ENCODE data around the gene SLC18A3. TPM values are rescaled to one million over a fixed set of nuclear protein-coding genes. Genes with fewer than 3 reads are reported as not detected.

The SLC18A3 gene
- polyA plus RNA-seq, 1 donor (not counting 4 experiments of a cell fraction or from before 2014, with no cell fraction given) = not detected

DNA sequence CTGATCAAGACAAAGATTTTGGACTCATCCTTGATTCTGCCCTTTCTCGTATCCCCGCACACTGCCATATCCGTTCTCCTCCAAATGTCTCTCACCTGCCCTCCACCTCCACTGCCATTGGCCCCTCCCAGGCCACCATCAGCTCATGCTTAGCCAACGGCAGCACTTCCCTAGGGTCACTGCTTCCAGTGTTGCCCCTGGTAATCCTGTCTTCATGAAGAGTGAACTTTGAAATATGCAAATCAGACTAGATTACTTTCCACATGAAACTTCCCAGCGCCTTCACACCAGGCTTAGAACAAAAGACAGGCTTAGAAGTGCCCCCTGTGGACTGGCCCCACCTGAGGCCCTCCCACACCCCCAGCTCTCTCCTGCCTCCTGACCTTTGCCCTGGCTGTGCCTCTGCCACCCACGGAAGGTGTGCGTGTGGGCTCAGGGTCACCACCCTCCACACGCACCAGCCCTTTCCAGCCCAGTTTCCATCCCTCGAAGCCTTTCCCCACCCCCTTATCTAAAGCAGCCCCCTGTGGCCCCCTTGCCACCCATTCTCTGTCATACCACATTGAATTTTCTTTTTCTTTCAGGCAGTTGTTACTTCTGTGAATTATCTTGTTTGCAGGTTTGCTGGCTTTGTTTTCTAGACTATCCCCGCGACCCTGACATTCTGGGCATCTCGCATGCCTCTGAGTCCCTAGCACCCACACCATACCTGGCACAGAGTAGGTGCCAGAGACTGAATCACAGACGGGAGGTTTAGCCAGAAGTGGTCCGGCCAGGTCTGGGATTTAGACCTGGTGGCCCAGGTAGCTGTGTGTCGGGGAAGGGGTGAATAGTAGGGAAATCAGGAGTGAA, 42.5 kb downstream of the SLC18A3 start:
- H3K9me1 ChIP-seq (ENCODE audit: control insufficient read depth, extremely low read depth, insufficient read depth, low read length) = no peaks in the 10 kb centered on the region
- no peaks in the 10 kb centered on the region for H3K79me2 ChIP-seq (ENCODE audit: control insufficient read depth, insufficient read depth, low read length)
- FAIRE-seq = no peak
- DNase-seq (ENCODE audit: low read depth, low spot score) = no peak
- no peak for TF ChIP-seq EZH2 (IDR thresholded peaks at IDR 0.05; ENCODE audit: low read length)
- TF ChIP-seq, protein P1, sequence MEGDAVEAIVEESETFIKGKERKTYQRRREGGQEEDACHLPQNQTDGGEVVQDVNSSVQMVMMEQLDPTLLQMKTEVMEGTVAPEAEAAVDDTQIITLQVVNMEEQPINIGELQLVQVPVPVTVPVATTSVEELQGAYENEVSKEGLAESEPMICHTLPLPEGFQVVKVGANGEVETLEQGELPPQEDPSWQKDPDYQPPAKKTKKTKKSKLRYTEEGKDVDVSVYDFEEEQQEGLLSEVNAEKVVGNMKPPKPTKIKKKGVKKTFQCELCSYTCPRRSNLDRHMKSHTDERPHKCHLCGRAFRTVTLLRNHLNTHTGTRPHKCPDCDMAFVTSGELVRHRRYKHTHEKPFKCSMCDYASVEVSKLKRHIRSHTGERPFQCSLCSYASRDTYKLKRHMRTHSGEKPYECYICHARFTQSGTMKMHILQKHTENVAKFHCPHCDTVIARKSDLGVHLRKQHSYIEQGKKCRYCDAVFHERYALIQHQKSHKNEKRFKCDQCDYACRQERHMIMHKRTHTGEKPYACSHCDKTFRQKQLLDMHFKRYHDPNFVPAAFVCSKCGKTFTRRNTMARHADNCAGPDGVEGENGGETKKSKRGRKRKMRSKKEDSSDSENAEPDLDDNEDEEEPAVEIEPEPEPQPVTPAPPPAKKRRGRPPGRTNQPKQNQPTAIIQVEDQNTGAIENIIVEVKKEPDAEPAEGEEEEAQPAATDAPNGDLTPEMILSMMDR (optimal IDR thresholded peaks at IDR 0.05 in 1 of 3, IDR thresholded peaks at IDR 0.05 in 1 of 3, conservative IDR thresholded peaks at IDR 0.05 in 1 of 3; ENCODE audit: extremely low read depth in 1 of 3, insufficient read depth in 2 of 3, low read length in 3 of 3) = no peak
- H3K27me3 ChIP-seq (ENCODE audit: control insufficient read depth, extremely low read depth, insufficient read depth, low read length) = no peaks in the 10 kb centered on the region
- H3K9me3 ChIP-seq (ENCODE audit: control insufficient read depth, low read depth, low read length) = no peaks in the 10 kb centered on the region
- H3K4me1 ChIP-seq (ENCODE audit: control insufficient read depth, extremely low read depth, insufficient read depth, low read length) = peaks cover 7% of the 10 kb centered on the region
- no peaks in the 10 kb centered on the region for H4K20me1 ChIP-seq (ENCODE audit: control insufficient read depth, extremely low read depth, insufficient read depth, low read length)
- dilution Hi-C loops (cut with MboI; ENCODE audit: extremely low pct_ligation_motif_present, low sequenced_read_pairs) = no loop called here
- no peak overlapping the region for H3K27ac ChIP-seq (ENCODE audit: control insufficient read depth, insufficient read depth, low read length)
- H3K36me3 ChIP-seq (ENCODE audit: control insufficient read depth in 2 of 2, extremely low read depth in 1 of 2, insufficient read depth in 2 of 2, low read length in 2 of 2) = no peaks in the 10 kb centered on the region
- no peak overlapping the region for H3K4me3 ChIP-seq (ENCODE audit: control insufficient read depth in 2 of 3, extremely low read depth in 1 of 3, insufficient read depth in 2 of 3, low read depth in 1 of 3, low read length in 3 of 3)
- H2AFZ ChIP-seq (ENCODE audit: control insufficient read depth, low read length) = no peak overlapping the region
- H3K9ac ChIP-seq (ENCODE audit: control insufficient read depth, extremely low read depth, insufficient read depth, low read length) = no peak overlapping the region
- H3K4me2 ChIP-seq (ENCODE audit: control insufficient read depth, extremely low read depth, insufficient read depth, low read depth, low read length) = no peak overlapping the region

DNA sequence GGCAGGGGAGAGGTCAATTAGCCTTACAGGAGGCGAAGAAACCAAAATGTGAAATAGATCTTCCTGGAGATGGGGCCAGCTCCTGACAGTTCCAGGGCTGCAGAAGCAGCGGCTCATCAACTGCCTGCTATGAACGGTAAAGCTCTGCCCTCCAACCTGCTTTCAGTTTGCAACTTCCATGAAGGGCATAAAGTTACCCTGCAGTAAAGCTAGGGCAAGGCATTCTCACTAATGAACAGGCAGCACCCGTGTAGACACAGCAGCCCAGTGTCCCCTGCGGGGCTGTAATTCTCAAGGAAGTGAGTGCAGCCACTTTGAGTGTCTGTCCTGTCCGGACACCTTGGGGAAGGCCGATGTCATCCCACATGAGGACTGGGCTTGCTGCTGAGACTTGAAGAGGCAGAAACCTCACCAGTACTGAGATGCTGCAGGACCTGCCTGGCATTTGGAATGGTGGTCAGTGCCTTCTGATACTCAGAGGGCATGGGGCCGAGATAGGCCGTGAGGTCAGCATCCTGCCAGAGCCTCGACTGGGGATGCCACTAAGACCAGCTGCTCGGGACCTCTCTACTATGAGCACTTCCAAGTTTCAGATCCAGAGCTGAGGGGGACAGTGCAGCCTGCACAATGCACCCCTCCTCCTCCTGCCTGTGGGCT, 43.3 kb downstream of the SLC18A3 start:
- H3K4me2 ChIP-seq (ENCODE audit: control insufficient read depth, extremely low read depth, insufficient read depth, low read depth, low read length) = no peak overlapping the region

More for the DNA sequence above, 43.3 kb downstream of the SLC18A3 start:
- H3K9me1 ChIP-seq (ENCODE audit: control insufficient read depth, extremely low read depth, insufficient read depth, low read length) = no peaks in the 10 kb centered on the region
- FAIRE-seq (no peak), DNase-seq (ENCODE audit: low read depth, low spot score) (no peak)
- H3K27ac ChIP-seq (ENCODE audit: control insufficient read depth, insufficient read depth, low read length) = no peak overlapping the region
- H3K4me1 ChIP-seq (ENCODE audit: control insufficient read depth, extremely low read depth, insufficient read depth, low read length) = peaks cover 7% of the 10 kb centered on the region
- no peaks in the 10 kb centered on the region for H3K79me2 ChIP-seq (ENCODE audit: control insufficient read depth, insufficient read depth, low read length)
- no peak overlapping the region for H2AFZ ChIP-seq (ENCODE audit: control insufficient read depth, low read length)
- H3K9ac ChIP-seq (ENCODE audit: control insufficient read depth, extremely low read depth, insufficient read depth, low read length) = no peak overlapping the region
- dilution Hi-C loops (cut with MboI; ENCODE audit: extremely low pct_ligation_motif_present, low sequenced_read_pairs) = no loop called here
- H3K27me3 ChIP-seq (ENCODE audit: control insufficient read depth, extremely low read depth, insufficient read depth, low read length) = no peaks in the 10 kb centered on the region
- no peak for TF ChIP-seq EZH2 (IDR thresholded peaks at IDR 0.05; ENCODE audit: low read length)
- TF ChIP-seq, protein P1 (optimal IDR thresholded peaks at IDR 0.05 in 1 of 3, IDR thresholded peaks at IDR 0.05 in 1 of 3, conservative IDR thresholded peaks at IDR 0.05 in 1 of 3; ENCODE audit: extremely low read depth in 1 of 3, insufficient read depth in 2 of 3, low read length in 3 of 3) = no peak
- H4K20me1 ChIP-seq (ENCODE audit: control insufficient read depth, extremely low read depth, insufficient read depth, low read length) = no peaks in the 10 kb centered on the region
- H3K4me3 ChIP-seq (ENCODE audit: control insufficient read depth in 2 of 3, extremely low read depth in 1 of 3, insufficient read depth in 2 of 3, low read depth in 1 of 3, low read length in 3 of 3) = no peak overlapping the region
- no peaks in the 10 kb centered on the region for H3K36me3 ChIP-seq (ENCODE audit: control insufficient read depth in 2 of 2, extremely low read depth in 1 of 2, insufficient read depth in 2 of 2, low read length in 2 of 2)
- no peaks in the 10 kb centered on the region for H3K9me3 ChIP-seq (ENCODE audit: control insufficient read depth, low read depth, low read length)

All from keratinocyte (primary cell).